Right lobe of liver (tissue), 6 donors: ENCODE data around the gene RACK1. TPM values are rescaled to one million over a fixed set of nuclear protein-coding genes. Genes with fewer than 3 reads are reported as not detected.

Experiments used
- ATAC-seq, 4 donors: fragments of 200-7000 bp; cut with Tn5 transposase; one replicate each; pipeline ENCODE4 v1.9.1; 2020; ENCODE audit warnings: mild to moderate bottlenecking in 4 of 4, moderate library complexity in 4 of 4
- DNase-seq, 3 donors: peaks; one replicate each; pipeline ENCODE4 v3.0.0-alpha.2; 2020
- H3K27ac ChIP-seq, 3 donors: fragments of 200-600 bp; one replicate each; pipeline ENCODE4 v1.8.0; 2022
- H3K27me3 ChIP-seq, 2 donors: fragments of 200-600 bp; one replicate each; pipeline ENCODE4 v1.8.0; 2022
- H3K36me3 ChIP-seq, 4 donors: fragments of 200-600 bp; sonication (generic) in 1 of 4; one replicate each; pipeline versions ENCODE4 v1.5.1 to v1.8.0; 2017 to 2022; ENCODE audit warnings: control low read depth in 1 of 4
- H3K4me1 ChIP-seq, 4 donors: fragments of 200-600 bp; sonication (generic) in 1 of 4; one replicate each; pipeline versions ENCODE4 v1.5.1 to v1.8.0; 2017 to 2022; ENCODE audit warnings: control low read depth in 1 of 4
- H3K4me3 ChIP-seq, 3 donors: fragments of 200-600 bp; one replicate each; pipeline ENCODE4 v1.8.0; 2022
- H3K9me3 ChIP-seq, 4 donors: fragments of 200-600 bp; sonication (generic) in 1 of 4; one replicate each; pipeline versions ENCODE4 v1.5.1 to v1.8.0; 2017 to 2022; ENCODE audit warnings: control low read depth in 1 of 4
- CTCF ChIP-seq, 4 donors: fragments of 200-600 bp in 3 of 4; fragments of 450-650 bp in 1 of 4; IDR thresholded peaks; one replicate each; pipeline versions ENCODE4 v1.5.1 to v1.8.0; 2016 to 2022; ENCODE audit warnings: antibody characterized with exemption in 4 of 4, mild to moderate bottlenecking in 2 of 4
- POLR2A ChIP-seq: fragments of 450-650 bp; IDR thresholded peaks from one replicate; pipeline ENCODE4 v1.6.1; 2017; ENCODE audit warnings: antibody characterized with exemption, mild to moderate bottlenecking
- WGBS: methylation state at CpG from one replicate; pipeline ENCODE4 v1.1.6; 2018; ENCODE audit warnings: low coverage, low lambda C conversion rate; ENCODE audit not compliant: insufficient coverage; ENCODE audit errors: missing lambda C conversion rate; 5-methylcytosine and 5-hydroxymethylcytosine counted together
- intact Hi-C, 2 donors: fragments of 100-400 bp; cut with DNase I; formaldehyde crosslinking; loops; one replicate each; pipeline versions ENCODE4 v1.11.2 to v1.14.1; 2022
- total RNA-seq, 6 experiments: library from RNA; depleted of rRNA in 2 of 6; stranded (reverse); fragments of >200 nt in 2 of 6; fragmentation: NEBNext Ultra II Directional in 3 of 6; extraction: Animal tissue kit (Norgen Biotek cat#: 25700) in 3 of 6; gene quantifications; one replicate each; pipeline versions ENCODE4 v1.1.0 to v1.2.4, GENCODE V29; 2016 to 2023
- donor health status: DM: no; HTN: yes; CAD: no.
- donor health status: DM: no; HTN: no; CAD: no.
- donor health status: DM: no; HTN: no; CAD: no.
- donor health status: DM: no; HTN: yes; CAD: no.
- donor health status: DM: no; HTN: yes; CAD: no.

Gene RACK1
- total RNA-seq, 6 experiments from 2014 or later = 470 to 1,156 (median 552) TPM

- Histone ChIP-seq H3K9me3 (no peaks in the 10 kb centered on the region), H3K27ac (no peak overlapping the region), H3K4me1 (peaks cover 0 to 33% (median 8%) of the 10 kb centered on the region in 4 donors), H3K36me3 (no peaks in the 10 kb centered on the region), H3K4me3 (peak overlapping the region in 2 of 3 donors; percentile 23 to 93), H3K27me3 (no peaks in the 10 kb centered on the region)
- ATAC-seq = no peak
- DNase-seq = no peak
- intact Hi-C loops = no loop called here
- WGBS = 93% methylated on average over 3 of the region's 4 CpGs
- TF ChIP-seq CTCF (IDR thresholded peaks at IDR 0.05) = no peak
- no peak for TF ChIP-seq POLR2A
These were observed 4.6 kb upstream of the RACK1 start for GRCh38 chr5:181248277-181248676.

GRCh38 chr5:181246276-181247049 is 2.8 kb upstream of the RACK1 start:
- peak overlapping the region; percentile 73 to 84 (median 83) for H3K27ac ChIP-seq
- H3K4me1 ChIP-seq = peaks cover 0 to 43% (median 13%) of the 10 kb centered on the region in 4 donors
- intact Hi-C loops = no loop called here
- H3K4me3 ChIP-seq = peak overlapping the region; percentile 86 to 94 (median 93)
- H3K9me3 ChIP-seq = no peaks in the 10 kb centered on the region
- 2% methylated on average over 39 of the region's 55 CpGs for WGBS
- peaks cover 0 to 7% (median 7%) of the 10 kb centered on the region in 4 donors for H3K36me3 ChIP-seq
- ATAC-seq (peak; percentile 78 to 86 (median 80)), DNase-seq (peak; percentile 92)
- H3K27me3 ChIP-seq = no peaks in the 10 kb centered on the region
- TF ChIP-seq CTCF (IDR thresholded peaks at IDR 0.05) (no peak), POLR2A (peak; percentile 66)

- DNase-seq (peak in 1 of 3 donors; percentile 66), ATAC-seq (peak in 1 of 4 donors; percentile 1)
- Histone ChIP-seq H3K36me3 (peaks cover 4 to 15% (median 11%) of the 10 kb centered on the region in 4 donors), H3K4me1 (peaks cover 0 to 48% (median 13%) of the 10 kb centered on the region in 4 donors), H3K9me3 (no peaks in the 10 kb centered on the region), H3K4me3 (peak overlapping the region; percentile 86 to 94 (median 93)), H3K27ac (peak overlapping the region; percentile 73 to 84 (median 83)), H3K27me3 (no peaks in the 10 kb centered on the region)
- no peak for TF ChIP-seq CTCF (IDR thresholded peaks at IDR 0.05)
- TF ChIP-seq POLR2A = no peak
- intact Hi-C loops = no loop called here
- 22% methylated on average over 29 of the region's 34 CpGs for WGBS
These were observed 1.9 kb upstream of the RACK1 start for GRCh38 chr5:181245427-181246275.

- Histone ChIP-seq H3K36me3 (peaks cover 17 to 41% (median 33%) of the 10 kb centered on the region in 4 donors), H3K9me3 (no peaks in the 10 kb centered on the region), H3K4me3 (peak overlapping the region; percentile 82 to 94 (median 91)), H3K4me1 (peaks cover 0 to 35% (median 13%) of the 10 kb centered on the region in 4 donors), H3K27me3 (no peaks in the 10 kb centered on the region), H3K27ac (peak overlapping the region; percentile 73 to 93 (median 87))
- intact Hi-C loops = no loop called here
- 2% methylated on average over 13 of the region's 25 CpGs for WGBS
- DNase-seq (no peak), ATAC-seq (peak in 3 of 4 donors; percentile 0 to 1 (median 0))
- TF ChIP-seq CTCF (IDR thresholded peaks at IDR 0.05) (no peak), POLR2A (no peak)
These were observed 615 bp downstream of the RACK1 start for GRCh38 chr5:181243018-181243563.
